Medulla oblongata (tissue), 1 donor: ENCODE measurements around the gene ZNF133.
"Not testable (repeated sequence)": the region's sequence is repeated elsewhere in the genome, so short reads cannot be mapped to it uniquely, and the experiment has no call there.

Experiments
- DNase-seq: peaks from one replicate; pipeline ENCODE4 v3.0.0-alpha.2; 2015; ENCODE audit errors: extremely low spot score

ZNF133 gene

GRCh38 chr20:18284805-18285533, 3.4 kb upstream of the ZNF133 start:
- DNase-seq = no peak

- DNase-seq = no peak
Observed at GRCh38 chr20:18287546-18287914, 797 bp upstream of the ZNF133 start.

DNA sequence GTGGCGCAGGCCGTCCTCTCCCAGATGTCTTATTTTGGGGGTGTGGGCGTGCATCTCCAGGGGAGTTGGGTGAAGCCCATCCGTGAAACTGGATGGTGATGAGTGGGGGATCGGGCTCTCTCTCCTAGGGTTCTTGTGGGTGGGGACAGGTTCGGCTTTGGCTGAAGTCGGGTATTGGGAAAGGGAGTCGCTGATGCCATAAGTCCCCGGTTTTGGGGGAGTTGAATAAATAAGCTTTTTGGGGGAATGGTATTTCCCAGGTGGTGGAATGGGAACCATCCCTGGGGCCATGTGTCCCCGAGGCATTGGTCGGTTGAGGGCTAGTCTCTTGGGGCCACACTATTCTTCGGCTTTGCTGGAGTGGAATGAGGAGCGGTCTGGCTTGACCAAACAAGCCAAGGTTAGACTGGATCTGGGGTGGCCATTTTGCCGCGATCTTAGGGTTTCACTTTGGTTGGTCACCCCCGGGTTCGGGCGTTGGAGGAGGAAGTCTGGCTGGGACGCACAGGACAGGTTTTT, 481 bp downstream of the ZNF133 start:
- DNase-seq = no peak

DNA sequence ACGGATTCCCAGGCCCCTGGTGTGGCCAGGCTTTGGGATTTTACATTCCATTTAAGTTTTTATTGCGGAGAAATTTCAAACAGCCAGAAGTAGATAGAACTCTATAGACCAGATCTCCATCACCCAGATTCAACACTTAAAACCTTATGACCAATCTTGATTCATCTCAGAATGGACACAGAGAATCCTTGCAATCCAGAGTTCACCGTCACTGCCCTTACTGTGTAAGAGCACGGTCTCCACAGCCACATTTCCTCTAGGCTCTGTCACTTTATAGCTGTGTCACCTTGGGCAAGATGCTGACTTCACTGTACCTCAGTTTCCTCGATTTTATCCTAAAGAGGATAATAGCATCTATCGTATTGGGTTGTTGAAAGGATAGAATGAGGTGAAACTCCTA, 979 bp downstream of the ZNF133 start:
- no peak for DNase-seq

DNA sequence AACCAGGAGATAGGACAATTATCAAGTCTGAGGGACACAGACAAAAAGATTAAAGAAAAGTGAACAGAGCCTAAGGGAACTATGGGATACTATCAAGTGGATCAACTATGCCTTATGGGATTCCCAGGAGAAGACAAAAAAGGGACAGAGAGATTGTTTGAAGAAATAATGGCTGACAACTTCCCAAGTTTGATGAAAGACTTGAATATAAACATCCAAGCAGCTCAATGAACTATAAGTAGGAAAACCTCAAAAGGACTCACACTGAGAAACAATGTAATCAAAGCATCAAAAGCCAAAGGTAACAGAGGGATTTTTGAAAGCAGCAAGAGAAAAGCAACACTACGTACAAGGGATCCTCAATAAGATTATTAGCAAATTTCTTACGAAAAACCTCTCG, 11.0 kb downstream of the ZNF133 start:
- no peak for DNase-seq

DNA sequence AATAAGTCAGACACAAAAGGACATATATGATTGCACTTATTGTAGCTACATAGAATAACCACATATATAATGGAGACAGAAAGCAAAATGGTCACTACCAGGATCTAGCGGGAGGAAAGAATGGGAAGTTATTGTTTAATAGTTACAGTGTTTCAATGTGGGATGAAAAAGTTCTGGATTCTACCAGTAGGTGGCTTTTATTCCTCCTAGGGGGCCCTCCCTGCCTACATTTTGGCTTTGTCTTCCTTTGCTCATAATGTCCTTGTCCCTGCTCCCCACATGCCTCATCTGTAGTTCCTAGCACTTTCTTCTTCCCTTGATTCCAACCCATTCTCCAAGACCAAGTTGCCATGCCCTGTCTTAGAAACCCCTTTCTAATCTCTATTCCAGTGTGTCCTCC, 16.3 kb downstream of the ZNF133 start:
- no peak for DNase-seq

DNA sequence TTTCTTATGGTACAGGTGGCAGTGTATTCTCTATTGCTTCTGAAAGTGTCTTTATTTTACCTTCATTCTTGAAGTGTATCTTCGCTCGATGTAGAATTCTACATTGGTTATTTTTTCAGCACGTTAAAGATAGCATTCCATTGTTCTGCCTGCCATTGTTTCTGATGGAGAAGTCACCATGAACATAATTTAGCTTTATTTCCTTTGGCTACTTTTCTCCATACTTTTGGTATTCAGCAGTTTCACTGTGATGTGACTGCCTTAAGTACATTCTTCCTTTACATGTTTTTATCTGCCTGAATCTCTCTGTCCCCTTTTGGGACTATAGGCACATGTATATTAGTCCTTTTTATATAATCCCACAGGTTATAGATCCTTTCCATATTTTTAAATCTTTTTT, 19.0 kb downstream of the ZNF133 start:
- no peak for DNase-seq

DNA sequence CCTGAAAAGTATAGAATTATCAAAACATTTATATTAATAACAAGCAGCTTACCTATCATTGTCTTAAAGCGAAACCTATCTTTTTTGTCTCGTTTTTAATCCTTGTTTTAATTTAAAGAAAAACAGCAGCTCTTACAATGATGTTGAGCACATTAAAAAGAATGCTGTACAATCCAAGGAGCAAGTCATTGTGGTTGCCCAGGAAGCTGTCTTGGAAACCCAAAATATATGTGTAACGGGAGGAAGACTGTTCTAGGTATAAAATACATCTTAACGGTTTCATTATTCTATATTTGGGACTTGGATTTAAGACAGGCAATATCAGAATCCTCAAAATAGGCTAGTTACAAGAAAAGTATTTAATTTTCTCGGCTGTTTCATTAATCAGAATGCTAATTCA, 21.7 kb downstream of the ZNF133 start:
- DNase-seq = no peak

DNA sequence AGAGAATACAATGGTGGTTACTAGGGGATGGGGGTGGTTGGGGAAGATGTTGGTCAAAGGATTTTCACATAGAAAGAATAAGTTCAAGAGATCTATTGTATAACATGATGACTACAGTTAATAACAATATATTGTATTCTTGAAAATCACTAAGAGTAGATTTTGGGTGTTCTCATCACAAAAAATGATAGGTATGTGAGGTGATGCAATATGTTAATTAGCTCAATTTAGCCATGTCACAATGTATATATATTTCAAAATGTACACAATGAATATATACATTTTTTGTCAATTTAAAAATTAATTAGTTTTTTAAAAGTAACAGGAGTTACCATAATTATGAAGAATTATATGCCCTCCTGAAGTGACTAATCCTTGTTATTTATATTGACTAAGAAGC, 22.3 kb downstream of the ZNF133 start:
- no peak for DNase-seq

DNA sequence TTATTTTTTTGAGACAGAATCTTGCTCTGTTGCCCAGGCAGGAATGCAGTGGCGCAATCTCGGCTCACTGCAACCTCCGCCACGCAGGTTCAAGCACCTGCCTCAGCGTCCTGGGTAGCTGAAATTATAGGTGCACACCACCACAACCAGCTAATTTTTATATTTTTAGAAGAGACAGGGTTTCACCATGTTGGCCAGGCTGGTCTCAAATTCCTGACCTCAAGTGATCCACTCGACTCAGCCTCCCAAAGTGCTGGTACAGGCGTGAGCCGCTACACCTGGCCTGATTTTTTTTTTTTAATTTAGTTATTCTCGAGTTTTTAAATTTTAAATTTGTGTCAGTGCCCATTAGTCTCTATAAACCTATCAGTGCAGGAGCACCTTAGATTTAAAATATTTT, 24.4 kb downstream of the ZNF133 start:
- no peak for DNase-seq

- DNase-seq = no peak
Observed at GRCh38 chr20:18313411-18313810, 25.1 kb downstream of the ZNF133 start.

- DNase-seq = no peak
Observed at GRCh38 chr20:18314786-18315406, 26.6 kb downstream of the ZNF133 start.

GRCh38 chr20:18316166-18316565, 27.8 kb downstream of the ZNF133 start:
- no peak for DNase-seq

GRCh38 chr20:18321316-18321715, 33.0 kb downstream of the ZNF133 start:
- no peak for DNase-seq

GRCh38 chr20:18321976-18322950, 33.9 kb downstream of the ZNF133 start:
- DNase-seq = no peak

- DNase-seq = no peak
Observed at GRCh38 chr20:18323705-18324104, 35.4 kb downstream of the ZNF133 start.

DNA sequence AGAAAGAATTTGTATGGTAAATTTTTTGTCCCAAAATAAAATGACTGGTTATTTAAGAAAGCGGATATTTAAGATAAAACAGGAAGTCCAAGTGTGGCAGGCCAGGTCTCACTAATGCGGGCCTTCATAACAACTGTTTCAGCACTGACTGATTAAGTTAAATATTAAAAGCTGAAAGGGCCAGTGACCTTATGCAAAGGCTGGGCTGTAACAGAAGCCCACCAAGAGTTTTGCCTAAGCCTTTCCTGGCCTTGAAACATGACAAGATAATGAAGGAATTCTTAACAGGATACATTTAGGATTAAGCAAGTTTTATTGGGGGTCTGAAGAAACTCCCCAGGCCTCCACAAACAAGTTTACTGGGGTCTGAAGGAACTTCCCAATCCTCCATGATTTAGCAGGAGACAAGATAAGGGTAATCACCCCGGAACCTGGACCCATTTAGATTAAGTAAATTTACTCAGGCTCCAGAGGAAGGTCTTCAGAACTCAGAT, 36.3 kb downstream of the ZNF133 start:
- DNase-seq = no peak

DNA sequence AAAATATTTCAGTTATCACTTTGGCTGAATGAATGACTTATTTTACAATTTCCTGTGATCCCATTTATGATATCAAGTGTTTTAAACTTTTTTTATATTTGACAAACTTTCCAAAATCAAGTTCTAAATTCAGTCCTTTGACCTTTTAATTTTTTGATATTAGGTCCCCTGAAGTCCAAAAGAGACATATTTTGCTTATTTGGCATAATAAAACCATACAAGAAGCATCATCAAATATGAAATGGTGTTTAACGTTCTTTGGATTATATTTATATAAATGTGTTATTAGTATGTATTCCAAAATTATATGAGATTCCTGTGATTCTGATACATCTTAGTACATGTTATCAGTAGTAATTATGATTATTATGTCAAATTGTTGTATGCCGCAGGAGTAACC, 38.7 kb downstream of the ZNF133 start:
- no peak for DNase-seq

DNA sequence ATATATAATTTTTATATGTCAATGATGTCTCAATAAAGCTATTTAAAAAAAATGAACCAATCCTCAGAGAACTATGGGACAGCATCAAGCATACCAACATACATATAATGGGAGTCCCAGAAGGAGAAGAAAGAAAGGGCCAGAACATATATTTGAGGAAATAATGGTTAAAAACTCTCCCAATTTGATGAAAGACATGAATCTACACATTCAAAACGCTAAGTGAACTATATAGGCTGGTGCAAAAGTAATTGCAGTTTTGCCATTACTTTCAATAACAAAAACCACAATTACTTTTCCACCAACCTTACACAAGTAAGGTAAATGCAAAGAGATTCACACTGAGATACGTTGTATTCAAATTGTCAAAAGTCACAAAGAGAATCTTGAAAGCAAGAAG, 43.4 kb downstream of the ZNF133 start:
- DNase-seq = no peak

- not testable (repeated sequence) for DNase-seq
Observed at GRCh38 chr20:18349749-18350148, 61.4 kb downstream of the ZNF133 start.

DNA sequence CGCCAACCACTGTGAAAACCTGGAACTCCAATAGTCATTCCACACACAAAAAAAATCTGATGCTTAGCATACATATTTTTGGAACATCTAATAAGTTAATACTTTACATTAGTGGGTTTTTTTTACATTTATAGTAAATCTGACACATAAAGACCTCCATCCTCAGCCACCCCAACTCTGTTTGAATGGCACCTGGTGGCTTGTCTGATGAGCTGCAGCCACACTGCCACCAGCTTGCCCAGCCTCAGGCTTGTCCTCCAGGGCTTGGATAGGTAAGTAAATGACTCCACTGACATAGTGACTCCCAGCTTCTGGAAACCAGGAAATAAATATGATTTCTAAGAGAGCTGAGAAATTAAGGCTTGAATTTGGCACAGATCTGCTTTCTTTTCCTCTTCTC, 71.5 kb downstream of the ZNF133 start:
- DNase-seq = no peak

GRCh38 chr20:18360635-18361034, 72.3 kb downstream of the ZNF133 start:
- no peak for DNase-seq
